ENCODE data around the gene CT45A2.
"Not testable (repeated sequence)": the region's sequence is repeated elsewhere in the genome, so short reads cannot be mapped to it uniquely, and the experiment has no call there.

Gene CT45A2

GRCh38 chrX:135819912-135820311 is at the start of gene CT45A2:
TSS of gene CT45A2 (minus strand) at chrX:135820012. CDS start at chrX:135816265, 3,747 bp downstream.
- not testable (repeated sequence) for DNase-seq (ENCODE audit: low read depth)

GRCh38 chrX:135854438-135854837 is 34.6 kb upstream of the CT45A2 start, which contains the start of gene CT45A8:
TSS of gene CT45A8 (minus strand) at chrX:135854538. CDS start at chrX:135850783, 3,755 bp downstream.
- DNase-seq (ENCODE audit: low read depth): not testable (repeated sequence)

GRCh38 chrX:135837180-135837579 is 17.4 kb upstream of the CT45A2 start, which contains the start of gene CT45A7:
TSS of gene CT45A7 (minus strand) at chrX:135837280. CDS start at chrX:135833533, 3,747 bp downstream.
- not testable (repeated sequence) for DNase-seq (ENCODE audit: low read depth)

- DNase-seq (ENCODE audit: low read depth): not testable (repeated sequence)
Measured at GRCh38 chrX:135802687-135803086, 17.1 kb downstream of the CT45A2 start, which contains the start of gene CT45A6. TSS of gene CT45A6 (minus strand) at chrX:135802787. CDS start at chrX:135798993, 3,794 bp downstream.

GRCh38 chrX:135785403-135785802 is 34.4 kb downstream of the CT45A2 start, which contains the start of gene CT45A5:
TSS of gene CT45A5 (minus strand) at chrX:135785503. CDS start at chrX:135781729, 3,774 bp downstream.
- not testable (repeated sequence) for DNase-seq (ENCODE audit: low read depth)

GRCh38 chrX:135768091-135768490 is 51.7 kb downstream of the CT45A2 start, which contains the start of gene CT45A3:
TSS of gene CT45A3 (minus strand) at chrX:135768191. CDS start at chrX:135764444, 3,747 bp downstream.
- not testable (repeated sequence) for DNase-seq (ENCODE audit: low read depth)
